Astrocyte of the cerebellum (primary cell): ENCODE data around the gene SLC2A5.

Experiments used
- DNase-seq: peaks from one replicate; pipeline ENCODE4 v3.0.0-alpha.2; 2011; ENCODE audit warnings: low read depth
- H3K4me3 ChIP-seq: 2 replicates; pipeline ENCODE4 v1.5.1; 2011; ENCODE audit warnings: mild to moderate bottlenecking, low read depth, low read length, moderate library complexity
- CTCF ChIP-seq: IDR thresholded peaks from 2 replicates; pipeline ENCODE4 v1.5.1; 2012; ENCODE audit warnings: low read length, low read depth, moderate library complexity, mild to moderate bottlenecking; ENCODE audit errors: missing control alignments
- in situ Hi-C: cut with HindIII; loops from 2 replicates; pipeline ENCODE4 v1.10.0; 2017; ENCODE audit warnings: low sequenced_read_pairs

SLC2A5 gene

GRCh38 chr1:8987881-8988617, 81.4 kb downstream of the SLC2A5 start:
- DNase-seq, result no peak
- peak; percentile 91 for TF ChIP-seq CTCF
- in situ Hi-C loops, result no loop called here
- no peak overlapping the region for H3K4me3 ChIP-seq

- in situ Hi-C loops, result no loop called here
- TF ChIP-seq CTCF, result no peak
- DNase-seq, result no peak
- H3K4me3 ChIP-seq, result no peak overlapping the region
These were observed 82.6 kb downstream of the SLC2A5 start for GRCh38 chr1:8986814-8987190.

GRCh38 chr1:8985915-8986813, 83.3 kb downstream of the SLC2A5 start:
- in situ Hi-C loops, result no loop called here
- peak; percentile 94 for DNase-seq
- no peak for TF ChIP-seq CTCF
- no peak overlapping the region for H3K4me3 ChIP-seq
